B cell (primary cell): ENCODE measurements around the gene LHX1. TPM values are rescaled to one million over a fixed set of nuclear protein-coding genes. Genes with fewer than 3 reads are reported as not detected.

Experiments used
- ATAC-seq: fragments of 200-7000 bp; cut with Tn5 transposase; one replicate; pipeline ENCODE4 v1.10.0; 2021; ENCODE audit warnings: low read depth, mild to moderate bottlenecking, moderate number of reproducible peaks, moderate library complexity
- CTCF ChIA-PET: fragments of 350-600 bp; sonication (Branson Sonifier 250); formaldehyde crosslinking; loops from one replicate; lab custom pipeline; 2021; ENCODE audit warnings: antibody characterized with exemption, inconsistent platforms; lab: Charles Lee
- POLR2A ChIA-PET: fragments of 350-600 bp; sonication (Branson Sonifier 250); formaldehyde crosslinking; loops from one replicate; lab custom pipeline; 2021; ENCODE audit warnings: antibody characterized with exemption; lab: Charles Lee
- DNase-seq: peaks from one replicate; pipeline ENCODE4 v3.0.0; 2013
- H2AFZ ChIP-seq: 2 replicates; pipeline ENCODE4 v1.6.1; 2012; ENCODE audit warnings: mild to moderate bottlenecking, low read depth, low read length; ENCODE audit not compliant: insufficient read depth, poor library complexity, severe bottlenecking
- H3K27ac ChIP-seq, 2 donors: 1 replicate in 1 of 2; 2 replicates in 1 of 2; pipeline ENCODE4 v1.5.1; 2012 to 2013; ENCODE audit warnings: low read length in 2 of 2, mild to moderate bottlenecking in 2 of 2, moderate library complexity in 1 of 2
- H3K27me3 ChIP-seq, 4 experiments: fragments of 200-600 bp in 1 of 4; sonication (generic) in 1 of 4; replicated peaks in 1 of 4; 1 replicate in 2 of 4; 2 replicates in 2 of 4; pipeline versions ENCODE4 v1.6.1 to v1.7.0; 2013 to 2016; ENCODE audit warnings: low read length in 3 of 4, mild to moderate bottlenecking in 2 of 4, mixed read lengths in 1 of 4, moderate library complexity in 1 of 4; ENCODE audit not compliant: insufficient read depth in 4 of 4, control insufficient read depth in 3 of 4; ENCODE audit errors: control extremely low read depth in 1 of 4
- H3K36me3 ChIP-seq, 2 experiments: replicated peaks in 1 of 2; 1 replicate in 1 of 2; 2 replicates in 1 of 2; pipeline versions ENCODE4 v1.6.1 to v1.7.1; 2013; ENCODE audit warnings: low read length in 1 of 2; ENCODE audit not compliant: insufficient read depth in 2 of 2, control insufficient read depth in 1 of 2; ENCODE audit errors: control extremely low read depth in 1 of 2, extremely low read depth in 1 of 2
- H3K4me1 ChIP-seq, 2 donors: fragments of 200-600 bp in 1 of 2; sonication (generic) in 1 of 2; 1 replicate in 1 of 2; 2 replicates in 1 of 2; pipeline versions ENCODE4 v1.5.1 to v1.6.1; 2013 to 2017; ENCODE audit warnings: low read length in 2 of 2; ENCODE audit not compliant: control insufficient read depth in 2 of 2, insufficient read depth in 2 of 2
- H3K4me2 ChIP-seq: replicated peaks from 2 replicates; pipeline ENCODE3; 2012; ENCODE audit warnings: mild to moderate bottlenecking, low read depth, low read length; ENCODE audit not compliant: poor library complexity, severe bottlenecking
- H3K4me3 ChIP-seq, 5 experiments: fragments of 200-600 bp in 1 of 5; sonication (generic) in 1 of 5; 1 replicate in 3 of 5; 2 replicates in 2 of 5; pipeline versions ENCODE4 v1.5.1 to v1.7.0; 2011 to 2016; ENCODE audit warnings: low read length in 4 of 5, mild to moderate bottlenecking in 4 of 5, low read depth in 2 of 5, control low read depth in 1 of 5, moderate library complexity in 1 of 5; ENCODE audit not compliant: insufficient read depth in 1 of 5; ENCODE audit errors: control extremely low read depth in 1 of 5, extremely low read depth in 1 of 5
- H3K79me2 ChIP-seq: fragments of 200-600 bp; sonication (generic); one replicate; pipeline ENCODE4 v1.6.0; 2016; ENCODE audit warnings: low read length; ENCODE audit not compliant: control insufficient read depth, insufficient read depth
- H3K9ac ChIP-seq: fragments of 200-600 bp; sonication (generic); 2 replicates; pipeline ENCODE4 v1.6.1; 2017; ENCODE audit warnings: mild to moderate bottlenecking, low read length, moderate library complexity
- H3K9me3 ChIP-seq, 3 donors: one replicate each; pipeline versions ENCODE4 v1.6.1 to v1.7.1; 2013; ENCODE audit warnings: low read length in 2 of 3; ENCODE audit not compliant: control insufficient read depth in 2 of 3, insufficient read depth in 1 of 3; ENCODE audit errors: control extremely low read depth in 1 of 3
- H4K20me1 ChIP-seq: 2 replicates; pipeline ENCODE4 v1.6.0; 2012; ENCODE audit warnings: mild to moderate bottlenecking, low read length; ENCODE audit not compliant: insufficient read depth, control insufficient read depth, poor library complexity, severe bottlenecking
- H3K27ac Mint-ChIP-seq: one replicate; pipeline ENCODE4 v1.8.0; 2021; ENCODE audit warnings: mixed read lengths
- H3K27me3 Mint-ChIP-seq: one replicate; pipeline ENCODE4 v1.8.0; 2021; ENCODE audit warnings: mixed read lengths
- H3K4me1 Mint-ChIP-seq: one replicate; pipeline ENCODE4 v1.8.0; 2021; ENCODE audit warnings: mixed read lengths
- H3K4me3 Mint-ChIP-seq: one replicate; pipeline ENCODE4 v1.8.0; 2021; ENCODE audit warnings: mixed read lengths
- H3K9me3 Mint-ChIP-seq: one replicate; pipeline ENCODE4 v1.8.0; 2022; ENCODE audit warnings: mixed read lengths; ENCODE audit not compliant: insufficient read depth
- EZH2 ChIP-seq: IDR thresholded peaks from 2 replicates; pipeline ENCODE4 v1.6.1; 2012; ENCODE audit warnings: borderline replicate concordance, low read depth, mild to moderate bottlenecking, moderate library complexity, low read length; ENCODE audit not compliant: insufficient read depth, poor library complexity, severe bottlenecking
- WGBS: methylation state at CpG from one replicate; pipeline ENCODE4 v1.1.5; 2013; ENCODE audit warnings: missing lambda C conversion rate; ENCODE audit not compliant: insufficient coverage; 5-methylcytosine and 5-hydroxymethylcytosine counted together
- intact Hi-C: fragments of 100-400 bp; cut with micrococcal nuclease; formaldehyde crosslinking; loops from one replicate; pipeline ENCODE4 v1.10.0; 2022
- polyA plus RNA-seq: library from polyadenylated mRNA; depleted of rRNA; stranded (reverse); fragments of >200 nt; gene quantifications from 2 replicates; pipeline ENCODE4 v1.2.3, GENCODE V29; 2012
- total RNA-seq, 2 donors: library from RNA; stranded (reverse); fragments of 120-200 nt in 1 of 2; gene quantifications; 1 replicate in 1 of 2; 2 replicates in 1 of 2; pipeline versions ENCODE4 v1.2.3 to v1.2.4, GENCODE V29; 2013 to 2022
- TF ChIP-seq, protein P1 (sequence below): fragments of 200-600 bp; IDR thresholded peaks from one replicate; pipeline ENCODE4 v1.8.0; 2022; ENCODE audit warnings: antibody characterized with exemption, mild to moderate bottlenecking

Gene LHX1
- total and polyA plus RNA-seq, 2 donors (not counting 1 experiment from before 2014, with no cell fraction given), result not detected

DNA sequence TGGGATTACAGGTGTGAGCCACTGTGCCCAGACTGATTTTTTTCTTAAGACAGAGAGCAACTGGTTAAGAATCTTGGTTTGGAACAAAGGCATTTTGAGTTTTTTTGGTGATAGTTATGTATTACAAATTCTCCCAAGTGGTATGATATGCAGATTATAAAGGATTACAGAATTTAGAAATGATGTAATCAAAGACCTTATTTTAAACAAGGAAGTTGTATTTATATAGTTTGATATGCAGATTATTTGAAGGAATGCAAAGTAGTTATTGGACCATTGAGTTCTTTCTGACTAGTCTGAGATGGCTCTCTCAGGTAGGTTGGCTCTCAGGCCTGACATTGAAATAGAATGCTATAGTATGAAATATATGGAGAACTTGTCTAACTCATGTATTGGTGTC is 46.3 kb downstream of the LHX1 start:
- no peak for TF ChIP-seq EZH2
- TF ChIP-seq, protein P1, sequence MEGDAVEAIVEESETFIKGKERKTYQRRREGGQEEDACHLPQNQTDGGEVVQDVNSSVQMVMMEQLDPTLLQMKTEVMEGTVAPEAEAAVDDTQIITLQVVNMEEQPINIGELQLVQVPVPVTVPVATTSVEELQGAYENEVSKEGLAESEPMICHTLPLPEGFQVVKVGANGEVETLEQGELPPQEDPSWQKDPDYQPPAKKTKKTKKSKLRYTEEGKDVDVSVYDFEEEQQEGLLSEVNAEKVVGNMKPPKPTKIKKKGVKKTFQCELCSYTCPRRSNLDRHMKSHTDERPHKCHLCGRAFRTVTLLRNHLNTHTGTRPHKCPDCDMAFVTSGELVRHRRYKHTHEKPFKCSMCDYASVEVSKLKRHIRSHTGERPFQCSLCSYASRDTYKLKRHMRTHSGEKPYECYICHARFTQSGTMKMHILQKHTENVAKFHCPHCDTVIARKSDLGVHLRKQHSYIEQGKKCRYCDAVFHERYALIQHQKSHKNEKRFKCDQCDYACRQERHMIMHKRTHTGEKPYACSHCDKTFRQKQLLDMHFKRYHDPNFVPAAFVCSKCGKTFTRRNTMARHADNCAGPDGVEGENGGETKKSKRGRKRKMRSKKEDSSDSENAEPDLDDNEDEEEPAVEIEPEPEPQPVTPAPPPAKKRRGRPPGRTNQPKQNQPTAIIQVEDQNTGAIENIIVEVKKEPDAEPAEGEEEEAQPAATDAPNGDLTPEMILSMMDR, result no peak
- Histone ChIP-seq H2AFZ (no peak overlapping the region), H3K4me3 (no peak overlapping the region), H3K4me1 (peaks cover 6% of the 10 kb centered on the region in 2 donors), H3K4me2 (no peak overlapping the region), H3K27me3 (no peaks in the 10 kb centered on the region), H3K9ac (no peak overlapping the region), H4K20me1 (peaks cover 27% of the 10 kb centered on the region), H3K27ac (no peak overlapping the region), H3K9me3 (no peaks in the 10 kb centered on the region), H3K79me2 (peaks cover 52% of the 10 kb centered on the region), H3K36me3 (peaks cover 0 to 25% of the 10 kb centered on the region in 2 experiments)
- Mint-ChIP-seq H3K27ac (no peak overlapping the region), H3K4me1 (peaks cover 30% of the 10 kb centered on the region), H3K4me3 (no peak overlapping the region), H3K9me3 (no peaks in the 10 kb centered on the region), H3K27me3 (no peaks in the 10 kb centered on the region)
- intact Hi-C loops, result no loop called here
- no peak for DNase-seq
- CTCF ChIA-PET, result no interaction called here
- ATAC-seq, result no peak
- POLR2A ChIA-PET, result no interaction called here

DNA sequence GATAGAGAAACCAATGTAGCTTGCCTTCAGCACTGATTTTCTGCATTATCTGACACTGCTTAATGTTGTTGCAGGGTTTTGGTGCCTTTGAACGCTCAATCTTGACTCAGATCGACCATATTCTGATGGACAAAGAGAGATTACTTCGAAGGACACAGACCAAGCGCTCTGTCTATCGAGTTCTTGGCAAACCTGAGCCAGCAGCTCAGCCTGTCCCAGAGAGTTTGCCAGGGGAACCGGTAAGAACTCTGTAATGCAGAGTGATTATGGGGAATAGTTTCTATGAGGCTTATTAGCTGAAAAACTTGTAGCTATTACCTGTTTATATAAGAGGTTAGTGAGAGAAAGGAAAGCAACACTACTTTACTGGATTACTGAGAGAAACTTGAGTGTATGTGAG is 51.9 kb downstream of the LHX1 start:
- no peak for TF ChIP-seq EZH2
- TF ChIP-seq, protein P1, result no peak
- Histone ChIP-seq H3K9ac (no peak overlapping the region), H3K4me1 (no peaks in the 10 kb centered on the region), H3K79me2 (peaks cover 21% of the 10 kb centered on the region), H3K4me3 (no peak overlapping the region), H3K27ac (no peak overlapping the region), H3K4me2 (no peak overlapping the region), H3K36me3 (peaks cover 6 to 64% of the 10 kb centered on the region in 2 experiments), H4K20me1 (peaks cover 17% of the 10 kb centered on the region), H2AFZ (no peak overlapping the region), H3K9me3 (no peaks in the 10 kb centered on the region), H3K27me3 (no peaks in the 10 kb centered on the region)
- ChIA-PET CTCF (interaction anchor here (1.3 kb wide), 1 partner anchor 251 kb away, joined by 3 read pairs; no protein-coding TSS in a partner anchor), POLR2A (no interaction called here)
- Mint-ChIP-seq H3K4me1 (no peaks in the 10 kb centered on the region), H3K27me3 (no peaks in the 10 kb centered on the region), H3K27ac (no peak overlapping the region), H3K4me3 (no peak overlapping the region), H3K9me3 (no peaks in the 10 kb centered on the region)
- ATAC-seq (no peak), DNase-seq (no peak)
- intact Hi-C loops, result no loop called here
- WGBS, result 98% methylated on average over 6 of the region's 6 CpGs
